GM19467 (cell line): ENCODE measurements around the gene NDUFS7.
"Not testable (repeated sequence)": the region's sequence is repeated elsewhere in the genome, so short reads cannot be mapped to it uniquely, and the experiment has no call there.

Experiments
- ATAC-seq: cut with Tn5 transposase; IDR thresholded peaks from one replicate; pipeline ENCODE4 v1.9.1; 2021; ENCODE audit warnings: mild to moderate bottlenecking, moderate library complexity; ENCODE audit not compliant: unreplicated experiment

The NDUFS7 gene

GRCh38 chr19:1416014-1416841, 32.5 kb downstream of the NDUFS7 start:
- ATAC-seq, result no peak

GRCh38 chr19:1417145-1417544, 33.4 kb downstream of the NDUFS7 start:
- ATAC-seq, result no peak

GRCh38 chr19:1417681-1418495, 34.2 kb downstream of the NDUFS7 start:
- no peak for ATAC-seq

- no peak for ATAC-seq
Measured at GRCh38 chr19:1418496-1418775, 34.7 kb downstream of the NDUFS7 start.

GRCh38 chr19:1418951-1419738, 35.4 kb downstream of the NDUFS7 start:
- ATAC-seq, result no peak

- not testable (repeated sequence) for ATAC-seq
Measured at GRCh38 chr19:1420085-1420484, 36.4 kb downstream of the NDUFS7 start.

- ATAC-seq, result no peak
Measured at GRCh38 chr19:1420590-1420989, 36.9 kb downstream of the NDUFS7 start.

GRCh38 chr19:1421218-1421957, 37.7 kb downstream of the NDUFS7 start:
- no peak for ATAC-seq

GRCh38 chr19:1421958-1422305, 38.2 kb downstream of the NDUFS7 start:
- ATAC-seq, result no peak

- no peak for ATAC-seq
Measured at GRCh38 chr19:1422360-1422759, 38.7 kb downstream of the NDUFS7 start.

GRCh38 chr19:1422943-1423342, 39.2 kb downstream of the NDUFS7 start:
- ATAC-seq, result no peak

GRCh38 chr19:1423436-1424191, 39.9 kb downstream of the NDUFS7 start:
- no peak for ATAC-seq

GRCh38 chr19:1424192-1424955, 40.7 kb downstream of the NDUFS7 start:
- ATAC-seq, result no peak

GRCh38 chr19:1425102-1425837, 41.6 kb downstream of the NDUFS7 start:
- no peak for ATAC-seq

GRCh38 chr19:1425902-1426301, 42.2 kb downstream of the NDUFS7 start:
- no peak for ATAC-seq

GRCh38 chr19:1426736-1427135, 43.0 kb downstream of the NDUFS7 start:
- no peak for ATAC-seq

GRCh38 chr19:1427221-1427920, 43.7 kb downstream of the NDUFS7 start:
- ATAC-seq, result no peak

GRCh38 chr19:1428738-1429391, 45.2 kb downstream of the NDUFS7 start:
- ATAC-seq, result no peak
